Inflammatory macrophage treated with lipopolysaccharide for 1 hour (primary cell): ENCODE results near the gene SREBF2.
A peak's percentile ranks its signal among the peaks of the same experiment; 100 is the strongest.

Experiments used
- DNase-seq, 2 donors: peaks; one replicate each; pipeline ENCODE4 v3.0.0-alpha.2; 2020 to 2022

The SREBF2 gene

GRCh38 chr22:41909310-41910049 is 76.6 kb downstream of the SREBF2 start:
- DNase-seq: no peak

- peak in 1 of 2 donors; percentile 12 for DNase-seq
These were observed 77.4 kb downstream of the SREBF2 start for GRCh38 chr22:41910050-41911000.

GRCh38 chr22:41911001-41911611 is 78.2 kb downstream of the SREBF2 start:
- DNase-seq: no peak

GRCh38 chr22:41912338-41913039 is 79.6 kb downstream of the SREBF2 start:
- no peak for DNase-seq

GRCh38 chr22:41913040-41913719 is 80.3 kb downstream of the SREBF2 start:
- no peak for DNase-seq

GRCh38 chr22:41913842-41914534 is 81.1 kb downstream of the SREBF2 start:
- DNase-seq: no peak

- no peak for DNase-seq
These were observed 81.7 kb downstream of the SREBF2 start for GRCh38 chr22:41914611-41915034.

- no peak for DNase-seq
These were observed 82.3 kb downstream of the SREBF2 start, which contains the start of gene SHISA8 for GRCh38 chr22:41915035-41915785. TSS of gene SHISA8 (minus strand) at chr22:41915074. CDS start at chr22:41914667, 407 bp downstream.

- DNase-seq: no peak
These were observed 83.0 kb downstream of the SREBF2 start for GRCh38 chr22:41915786-41916493.

GRCh38 chr22:41916745-41917358 is 83.9 kb downstream of the SREBF2 start:
- no peak for DNase-seq

GRCh38 chr22:41917375-41917902 is 84.5 kb downstream of the SREBF2 start:
- DNase-seq: no peak

- DNase-seq: peak; percentile 81 to 82
These were observed 85.2 kb downstream of the SREBF2 start for GRCh38 chr22:41917903-41918791.

GRCh38 chr22:41919357-41920224 is 86.7 kb downstream of the SREBF2 start:
- DNase-seq: peak; percentile 79 to 87

GRCh38 chr22:41920271-41920976 is 87.5 kb downstream of the SREBF2 start:
- no peak for DNase-seq

GRCh38 chr22:41922328-41922727 is 89.4 kb downstream of the SREBF2 start:
- DNase-seq: no peak

- no peak for DNase-seq
These were observed 90.2 kb downstream of the SREBF2 start for GRCh38 chr22:41922940-41923594.
